DOHH2 (cell line): Measurements from ENCODE around the gene PRSS3.

ENCODE experiments used
- H3F3A ChIP-seq: fragments of 200-600 bp; sonication (generic), shearing (Covaris generic); 2 replicates; pipeline ENCODE4 v1.6.0; 2016; ENCODE audit warnings: antibody characterized with exemption, mild to moderate bottlenecking; ENCODE audit not compliant: control insufficient read depth, insufficient read depth
- H3K27ac ChIP-seq: fragments of 200-600 bp; sonication (generic); 2 replicates; pipeline ENCODE4 v1.5.1; 2014; ENCODE audit warnings: low read depth, mild to moderate bottlenecking, low read length, moderate library complexity
- H3K27me3 ChIP-seq: fragments of 200-600 bp; sonication (generic); 2 replicates; pipeline ENCODE4 v1.6.1; 2014; ENCODE audit warnings: mild to moderate bottlenecking, low read length, mixed read lengths; ENCODE audit not compliant: control insufficient read depth
- H3K36me3 ChIP-seq: fragments of 200-600 bp; sonication (generic); 2 replicates; pipeline ENCODE4 v1.6.1; 2014; ENCODE audit warnings: mild to moderate bottlenecking, low read length, moderate library complexity, mixed read lengths; ENCODE audit not compliant: control insufficient read depth
- H3K4me1 ChIP-seq: fragments of 200-600 bp; sonication (generic); 2 replicates; pipeline ENCODE4 v1.6.1; 2014; ENCODE audit warnings: mild to moderate bottlenecking, low read length, mixed read lengths; ENCODE audit not compliant: control insufficient read depth
- H3K4me2 ChIP-seq: fragments of 200-600 bp; sonication (generic); 2 replicates; pipeline ENCODE4 v1.6.0; 2014; ENCODE audit warnings: mild to moderate bottlenecking, low read length, moderate library complexity
- H3K4me3 ChIP-seq: fragments of 200-600 bp; sonication (generic); 2 replicates; pipeline ENCODE4 v1.5.1; 2014; ENCODE audit warnings: mild to moderate bottlenecking, low read length, mixed read lengths
- H3K79me2 ChIP-seq: fragments of 200-600 bp; sonication (generic); 2 replicates; pipeline ENCODE4 v1.6.1; 2014; ENCODE audit warnings: mild to moderate bottlenecking, low read length, mixed read lengths; ENCODE audit not compliant: control insufficient read depth
- H3K9me2 ChIP-seq: fragments of 200-600 bp; sonication (generic); replicated peaks from 2 replicates; pipeline ENCODE4 v1.6.1; 2014; ENCODE audit warnings: mild to moderate bottlenecking, low read length, mixed read lengths; ENCODE audit not compliant: control insufficient read depth
- H3K9me3 ChIP-seq: fragments of 200-600 bp; sonication (generic); 2 replicates; pipeline ENCODE4 v1.6.1; 2014; ENCODE audit warnings: antibody characterized with exemption, low read length, mixed read lengths; ENCODE audit not compliant: control insufficient read depth, insufficient read depth
- H4K20me1 ChIP-seq: fragments of 200-600 bp; sonication (generic); 2 replicates; pipeline ENCODE4 v1.6.0; 2014; ENCODE audit warnings: low read depth, mild to moderate bottlenecking, antibody characterized with exemption, low read length, moderate library complexity; ENCODE audit not compliant: control insufficient read depth, insufficient read depth
- EZH2phosphoT487 ChIP-seq: fragments of 200-600 bp; sonication (generic); IDR thresholded peaks from 2 replicates; pipeline ENCODE4 v1.6.1; 2017; ENCODE audit warnings: borderline replicate concordance, mild to moderate bottlenecking, antibody characterized with exemption, low read length, moderate library complexity, mixed read lengths
- TF ChIP-seq, protein P1 (sequence below): fragments of 200-600 bp; sonication (generic); IDR thresholded peaks from one replicate; pipeline ENCODE4 v1.5.1; 2014; ENCODE audit warnings: antibody characterized with exemption, mild to moderate bottlenecking, low read depth, low read length; ENCODE audit not compliant: poor library complexity, severe bottlenecking

The PRSS3 gene

DNA sequence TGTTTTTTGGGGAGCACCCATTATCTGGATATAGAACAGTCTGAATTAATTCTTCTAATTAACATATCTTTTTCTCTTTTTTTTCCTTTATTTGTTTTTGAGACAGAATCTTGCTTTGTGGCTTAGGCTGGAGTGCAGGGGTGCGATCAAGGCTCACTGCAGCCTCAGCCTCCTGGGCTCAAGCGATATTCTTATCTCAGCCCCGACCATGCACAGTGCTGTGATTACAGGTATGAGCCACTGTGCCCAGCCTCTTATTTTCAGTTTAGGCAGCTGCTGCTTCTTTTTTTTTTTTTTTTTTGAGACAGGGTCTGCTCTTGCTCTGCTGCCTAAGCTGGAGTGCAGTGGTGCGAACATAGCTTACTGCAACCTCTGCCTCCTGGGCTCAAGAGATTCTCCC, 41.8 kb downstream of the PRSS3 start:
- no peaks in the 10 kb centered on the region for H3K9me3 ChIP-seq
- H3F3A ChIP-seq: peaks cover 31% of the 10 kb centered on the region
- peak overlapping the region; percentile 81 for H3K27ac ChIP-seq

DNA sequence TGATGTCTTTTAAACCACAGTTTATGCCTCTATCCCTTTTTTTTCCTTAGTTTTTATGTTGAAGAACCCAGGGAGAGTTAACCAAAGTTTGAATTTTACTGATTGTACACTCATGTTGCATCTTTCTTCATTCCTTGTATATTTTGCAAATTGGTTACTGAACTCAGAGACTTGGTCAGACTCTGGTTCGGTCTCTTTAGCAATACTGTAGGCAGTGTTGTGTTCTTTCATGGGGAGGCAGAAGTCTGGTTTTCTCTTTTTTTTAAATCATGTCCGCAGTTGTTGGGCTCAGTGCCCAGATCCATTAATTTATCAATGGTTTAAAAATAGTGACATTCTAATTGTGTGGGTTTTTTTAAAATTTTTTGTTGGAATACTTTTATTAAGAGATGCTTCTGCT, 45.0 kb downstream of the PRSS3 start:
- Histone ChIP-seq H4K20me1 (peaks cover 21% of the 10 kb centered on the region), H3K27me3 (no peaks in the 10 kb centered on the region), H3F3A (peaks cover 25% of the 10 kb centered on the region), H3K4me3 (no peak overlapping the region), H3K9me3 (no peaks in the 10 kb centered on the region), H3K9me2 (no peaks in the 10 kb centered on the region), H3K27ac (no peak overlapping the region; the same call in 1 of the 2 replicates), H3K4me1 (peaks cover 85% of the 10 kb centered on the region), H3K36me3 (peaks cover 42% of the 10 kb centered on the region), H3K79me2 (peaks cover 100% of the 10 kb centered on the region), H3K4me2 (no peak overlapping the region)
- TF ChIP-seq, protein P1, sequence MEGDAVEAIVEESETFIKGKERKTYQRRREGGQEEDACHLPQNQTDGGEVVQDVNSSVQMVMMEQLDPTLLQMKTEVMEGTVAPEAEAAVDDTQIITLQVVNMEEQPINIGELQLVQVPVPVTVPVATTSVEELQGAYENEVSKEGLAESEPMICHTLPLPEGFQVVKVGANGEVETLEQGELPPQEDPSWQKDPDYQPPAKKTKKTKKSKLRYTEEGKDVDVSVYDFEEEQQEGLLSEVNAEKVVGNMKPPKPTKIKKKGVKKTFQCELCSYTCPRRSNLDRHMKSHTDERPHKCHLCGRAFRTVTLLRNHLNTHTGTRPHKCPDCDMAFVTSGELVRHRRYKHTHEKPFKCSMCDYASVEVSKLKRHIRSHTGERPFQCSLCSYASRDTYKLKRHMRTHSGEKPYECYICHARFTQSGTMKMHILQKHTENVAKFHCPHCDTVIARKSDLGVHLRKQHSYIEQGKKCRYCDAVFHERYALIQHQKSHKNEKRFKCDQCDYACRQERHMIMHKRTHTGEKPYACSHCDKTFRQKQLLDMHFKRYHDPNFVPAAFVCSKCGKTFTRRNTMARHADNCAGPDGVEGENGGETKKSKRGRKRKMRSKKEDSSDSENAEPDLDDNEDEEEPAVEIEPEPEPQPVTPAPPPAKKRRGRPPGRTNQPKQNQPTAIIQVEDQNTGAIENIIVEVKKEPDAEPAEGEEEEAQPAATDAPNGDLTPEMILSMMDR: no peak
- no peak for TF ChIP-seq EZH2phosphoT487

More for the DNA sequence above, 41.8 kb downstream of the PRSS3 start:
- Histone ChIP-seq H3K4me1 (peaks cover 90% of the 10 kb centered on the region), H3K79me2 (peaks cover 100% of the 10 kb centered on the region), H3K9me2 (no peaks in the 10 kb centered on the region), H3K4me2 (peak overlapping the region; percentile 61), H3K27me3 (no peaks in the 10 kb centered on the region), H3K36me3 (peaks cover 38% of the 10 kb centered on the region), H3K4me3 (peak overlapping the region; percentile 53), H4K20me1 (peaks cover 25% of the 10 kb centered on the region)
- TF ChIP-seq, protein P1: no peak
- TF ChIP-seq EZH2phosphoT487: no peak

DNA sequence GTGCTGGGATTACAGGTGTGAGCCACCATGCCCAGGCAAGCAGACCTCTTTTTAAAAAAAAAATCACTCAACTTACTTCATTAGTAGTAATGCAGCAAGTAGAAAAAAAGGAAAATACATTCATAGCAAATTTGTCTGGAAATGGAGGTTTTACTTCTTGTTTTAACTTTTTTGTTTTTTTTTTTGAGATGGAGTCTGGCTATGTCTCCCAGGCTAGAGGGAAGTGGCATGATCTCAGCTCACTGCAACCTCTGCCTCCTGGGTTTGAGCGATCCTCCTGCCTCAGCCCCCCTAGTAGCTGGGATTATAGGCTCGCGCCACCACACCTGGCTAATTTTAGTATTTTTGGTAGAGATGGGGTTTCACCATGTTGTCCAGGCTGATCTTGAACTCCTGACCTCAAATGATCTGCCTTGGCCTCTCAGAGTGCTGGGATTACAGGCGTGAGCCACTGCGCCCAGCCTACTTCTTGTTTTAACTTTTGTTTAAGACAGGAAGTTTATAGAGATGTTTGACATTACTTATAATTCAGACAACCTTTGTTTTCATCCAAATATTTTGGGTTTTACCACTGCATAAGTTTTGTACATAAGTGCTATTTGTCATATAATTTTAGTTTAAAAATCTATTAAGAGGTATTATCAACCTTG, 48.1 kb downstream of the PRSS3 start:
- no peak for TF ChIP-seq EZH2phosphoT487
- TF ChIP-seq, protein P1: no peak
- H3K4me2 ChIP-seq: 0 out of 2 replicates have a peak overlapping the region, but pooled peaks have one; percentile 23
- H4K20me1 ChIP-seq: 0 out of 2 replicates have a peak, but pooled peaks cover 9% of the 10 kb centered on the region
- H3K27ac ChIP-seq: peak overlapping the region; percentile 27
- no peaks in the 10 kb centered on the region for H3K27me3 ChIP-seq
- H3K9me2 ChIP-seq: no peaks in the 10 kb centered on the region
- peaks cover 3% of the 10 kb centered on the region; the same call in 1 of the 2 replicates for H3F3A ChIP-seq
- no peaks in the 10 kb centered on the region for H3K9me3 ChIP-seq
- peaks cover 100% of the 10 kb centered on the region for H3K79me2 ChIP-seq
- peaks cover 32% of the 10 kb centered on the region for H3K36me3 ChIP-seq
- H3K4me1 ChIP-seq: peaks cover 82% of the 10 kb centered on the region
- no peak overlapping the region for H3K4me3 ChIP-seq
